ENCODE results near the gene YJEFN3.

DNA sequence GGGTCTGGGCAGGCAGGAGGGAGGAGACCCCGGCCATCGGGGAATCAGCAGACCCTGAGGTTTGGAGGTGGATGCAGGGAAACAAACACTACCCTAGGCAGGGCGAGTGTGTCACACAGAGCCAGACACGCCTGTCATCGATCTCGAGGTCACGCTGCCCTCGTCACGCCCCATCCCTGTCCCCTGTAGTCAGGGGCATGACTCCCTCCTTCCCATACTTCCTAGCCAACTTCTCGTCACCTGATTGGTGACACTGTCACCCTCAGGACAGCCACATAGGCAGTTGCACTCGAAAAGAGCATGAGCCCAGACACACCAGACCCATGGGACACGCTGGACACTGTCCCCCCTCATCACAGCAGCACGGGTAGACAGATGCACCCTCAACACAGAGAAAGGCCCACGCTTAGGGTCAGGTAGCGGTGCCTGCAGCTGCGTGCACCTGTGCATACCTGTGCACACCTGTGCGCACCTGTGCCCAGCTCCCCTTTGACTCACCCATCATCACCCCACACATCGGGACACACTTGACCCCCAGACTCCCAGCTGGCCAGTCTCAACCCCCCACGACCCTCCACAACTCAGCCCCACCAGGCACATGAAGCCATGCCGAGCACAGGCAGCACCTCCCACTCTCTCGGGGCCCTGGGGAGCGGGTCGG is 21.2 kb downstream of the YJEFN3 start:
- TF ChIP-seq, protein P1, sequence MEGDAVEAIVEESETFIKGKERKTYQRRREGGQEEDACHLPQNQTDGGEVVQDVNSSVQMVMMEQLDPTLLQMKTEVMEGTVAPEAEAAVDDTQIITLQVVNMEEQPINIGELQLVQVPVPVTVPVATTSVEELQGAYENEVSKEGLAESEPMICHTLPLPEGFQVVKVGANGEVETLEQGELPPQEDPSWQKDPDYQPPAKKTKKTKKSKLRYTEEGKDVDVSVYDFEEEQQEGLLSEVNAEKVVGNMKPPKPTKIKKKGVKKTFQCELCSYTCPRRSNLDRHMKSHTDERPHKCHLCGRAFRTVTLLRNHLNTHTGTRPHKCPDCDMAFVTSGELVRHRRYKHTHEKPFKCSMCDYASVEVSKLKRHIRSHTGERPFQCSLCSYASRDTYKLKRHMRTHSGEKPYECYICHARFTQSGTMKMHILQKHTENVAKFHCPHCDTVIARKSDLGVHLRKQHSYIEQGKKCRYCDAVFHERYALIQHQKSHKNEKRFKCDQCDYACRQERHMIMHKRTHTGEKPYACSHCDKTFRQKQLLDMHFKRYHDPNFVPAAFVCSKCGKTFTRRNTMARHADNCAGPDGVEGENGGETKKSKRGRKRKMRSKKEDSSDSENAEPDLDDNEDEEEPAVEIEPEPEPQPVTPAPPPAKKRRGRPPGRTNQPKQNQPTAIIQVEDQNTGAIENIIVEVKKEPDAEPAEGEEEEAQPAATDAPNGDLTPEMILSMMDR (IDR thresholded peaks at IDR 0.05 in 4 of 5, conservative IDR thresholded peaks at IDR 0.05 in 1 of 5) = no peak
- no peak for TF ChIP-seq POLR2A (IDR thresholded peaks at IDR 0.05)
